NB4 (cell line): ENCODE data around the gene BMAL1.
A peak's percentile ranks its signal among the peaks of the same experiment; 100 is the strongest.

Experiments used
- DNase-seq: peaks from one replicate; pipeline ENCODE4 v3.0.0; 2010; ENCODE audit warnings: low read depth
- H3K4me3 ChIP-seq: one replicate; pipeline ENCODE4 v1.5.1; 2011; ENCODE audit warnings: mild to moderate bottlenecking, low read depth, low read length, moderate library complexity
- CTCF ChIP-seq: IDR thresholded peaks from one replicate; pipeline ENCODE4 v1.5.1; 2012; ENCODE audit warnings: low read depth, low read length
- MAX ChIP-seq: IDR thresholded peaks from 2 replicates; pipeline ENCODE4 v1.6.1; 2011; ENCODE audit warnings: low read depth, low read length
- MYC ChIP-seq: IDR thresholded peaks from 2 replicates; pipeline ENCODE4 v1.6.1; 2011; ENCODE audit warnings: low read depth, low read length
- POLR2A ChIP-seq: IDR thresholded peaks from 2 replicates; pipeline ENCODE4 v1.6.1; 2011; ENCODE audit warnings: mild to moderate bottlenecking; ENCODE audit not compliant: insufficient read length; ENCODE audit errors: extremely low read depth

BMAL1 gene

GRCh38 chr11:13349581-13349980 is 72.0 kb downstream of the BMAL1 start:
- H3K4me3 ChIP-seq: no peak overlapping the region
- DNase-seq: no peak
- TF ChIP-seq CTCF: no peak

- DNase-seq: no peak
- TF ChIP-seq MYC: no peak
- TF ChIP-seq CTCF: no peak
- no peak for TF ChIP-seq MAX
- TF ChIP-seq POLR2A: no peak
Observed at GRCh38 chr11:13352711-13353110, 75.1 kb downstream of the BMAL1 start.

GRCh38 chr11:13354335-13354734 is 76.7 kb downstream of the BMAL1 start:
- no peak overlapping the region for H3K4me3 ChIP-seq
- TF ChIP-seq CTCF (peak; percentile 31), POLR2A (no peak)
- DNase-seq: peak; percentile 45

More at GRCh38 chr11:13352711-13353110, 75.1 kb downstream of the BMAL1 start:
- no peak overlapping the region for H3K4me3 ChIP-seq

GRCh38 chr11:13355191-13355590 is 77.6 kb downstream of the BMAL1 start:
- no peak for DNase-seq
- no peak overlapping the region for H3K4me3 ChIP-seq
- TF ChIP-seq MAX (no peak), CTCF (no peak), MYC (no peak), POLR2A (no peak)

GRCh38 chr11:13357232-13357631 is 79.6 kb downstream of the BMAL1 start:
- DNase-seq: no peak
- TF ChIP-seq MYC: no peak
- no peak for TF ChIP-seq CTCF
- no peak for TF ChIP-seq POLR2A
- TF ChIP-seq MAX: no peak
- no peak overlapping the region for H3K4me3 ChIP-seq

- DNase-seq: no peak
- no peak for TF ChIP-seq POLR2A
- H3K4me3 ChIP-seq: no peak overlapping the region
Observed at GRCh38 chr11:13358596-13359270, 81.1 kb downstream of the BMAL1 start.
